Type B pancreatic cell (in vitro differentiated cells): ENCODE results near the gene TGFA. TPM values are rescaled to one million over a fixed set of nuclear protein-coding genes. Genes with fewer than 3 reads are reported as not detected.
"Not testable (repeated sequence)": the region's sequence is repeated elsewhere in the genome, so short reads cannot be mapped to it uniquely, and the experiment has no call there.

ENCODE experiments used
- DNase-seq: peaks from one replicate; pipeline ENCODE4 v3.0.0; 2021; ENCODE audit warnings: mixed read lengths; ENCODE audit not compliant: unreplicated experiment; ENCODE audit errors: extremely low spot score
- H3K27ac Mint-ChIP-seq: 2 replicates; pipeline ENCODE4 v1.8.0; 2021; ENCODE audit warnings: mild to moderate bottlenecking, mixed read lengths
- H3K27me3 Mint-ChIP-seq: 2 replicates; pipeline ENCODE4 v1.8.0; 2021; ENCODE audit warnings: mixed read lengths
- H3K36me3 Mint-ChIP-seq: 2 replicates; pipeline ENCODE4 v1.8.0; 2021; ENCODE audit warnings: mixed read lengths
- H3K4me1 Mint-ChIP-seq: one replicate; pipeline ENCODE4 v1.8.0; 2021; ENCODE audit warnings: mixed read lengths; ENCODE audit not compliant: unreplicated experiment
- H3K4me3 Mint-ChIP-seq: 2 replicates; pipeline ENCODE4 v1.8.0; 2021; ENCODE audit warnings: mild to moderate bottlenecking, mixed read lengths
- H3K9me3 Mint-ChIP-seq: 2 replicates; pipeline ENCODE4 v1.8.0; 2021; ENCODE audit warnings: mixed read lengths
- CTCF ChIP-seq: fragments of 200-600 bp; sonication (generic); conservative IDR thresholded peaks from 2 replicates; pipeline ENCODE4 v1.5.0; 2021; ENCODE audit warnings: antibody characterized with exemption, mild to moderate bottlenecking
- total RNA-seq: library from RNA; stranded (reverse); gene quantifications from 2 replicates; pipeline ENCODE4 v1.2.1, GENCODE V29; 2021; ENCODE audit warnings: low replicate concordance

TGFA gene
- total RNA-seq, 1 donor from 2014 or later = 6.8 TPM

- no peak overlapping the region for H3K4me3 Mint-ChIP-seq
- peaks cover 11% of the 10 kb centered on the region for H3K4me1 Mint-ChIP-seq
- no peak for TF ChIP-seq CTCF
- no peaks in the 10 kb centered on the region for H3K9me3 Mint-ChIP-seq
- no peak for DNase-seq
- no peaks in the 10 kb centered on the region for H3K36me3 Mint-ChIP-seq
- no peak overlapping the region for H3K27ac Mint-ChIP-seq
- peaks cover 3% of the 10 kb centered on the region for H3K27me3 Mint-ChIP-seq
Measured at GRCh38 chr2:70467831-70468779, 85.5 kb downstream of the TGFA start.

- H3K4me1 Mint-ChIP-seq = peaks cover 7% of the 10 kb centered on the region
- no peaks in the 10 kb centered on the region for H3K9me3 Mint-ChIP-seq
- no peaks in the 10 kb centered on the region for H3K36me3 Mint-ChIP-seq
- no peak for TF ChIP-seq CTCF
- no peak overlapping the region for H3K27ac Mint-ChIP-seq
- H3K27me3 Mint-ChIP-seq = peaks cover 3% of the 10 kb centered on the region
- DNase-seq = no peak
- H3K4me3 Mint-ChIP-seq = no peak overlapping the region
Measured at GRCh38 chr2:70467237-70467636, 86.4 kb downstream of the TGFA start.

GRCh38 chr2:70466647-70467046 lies 87.0 kb downstream of the TGFA start:
- not testable (repeated sequence) for DNase-seq, H3K4me1 Mint-ChIP-seq, H3K27me3 Mint-ChIP-seq, H3K27ac Mint-ChIP-seq, H3K4me3 Mint-ChIP-seq, H3K36me3 Mint-ChIP-seq, H3K9me3 Mint-ChIP-seq

- no peaks in the 10 kb centered on the region for H3K9me3 Mint-ChIP-seq
- no peaks in the 10 kb centered on the region for H3K36me3 Mint-ChIP-seq
- no peak overlapping the region for H3K27ac Mint-ChIP-seq
- H3K4me3 Mint-ChIP-seq = no peak overlapping the region
- TF ChIP-seq CTCF = no peak
- DNase-seq = no peak
- H3K27me3 Mint-ChIP-seq = no peaks in the 10 kb centered on the region
- peaks cover 5% of the 10 kb centered on the region for H3K4me1 Mint-ChIP-seq
Measured at GRCh38 chr2:70463997-70464396, 89.6 kb downstream of the TGFA start.

GRCh38 chr2:70463581-70463980 lies 90.0 kb downstream of the TGFA start:
- TF ChIP-seq CTCF = no peak
- Mint-ChIP-seq H3K4me3 (no peak overlapping the region), H3K27me3 (peaks cover 3% of the 10 kb centered on the region)

More at GRCh38 chr2:70463581-70463980, 90.0 kb downstream of the TGFA start:
- peaks cover 5% of the 10 kb centered on the region for H3K4me1 Mint-ChIP-seq
- no peak overlapping the region for H3K27ac Mint-ChIP-seq
- no peak for DNase-seq
- no peaks in the 10 kb centered on the region for H3K36me3 Mint-ChIP-seq
- no peaks in the 10 kb centered on the region for H3K9me3 Mint-ChIP-seq
